Middle frontal gyrus (tissue), 1 donor: Measurements from ENCODE around the gene HDGFL3.
"Not testable (repeated sequence)": the region's sequence is repeated elsewhere in the genome, so short reads cannot be mapped to it uniquely, and the experiment has no call there.

Experiments used
- DNase-seq: peaks from one replicate; pipeline ENCODE4 v3.0.0-alpha.2; 2015; ENCODE audit warnings: low spot score; ENCODE audit errors: extremely low spot score

The HDGFL3 gene

DNA sequence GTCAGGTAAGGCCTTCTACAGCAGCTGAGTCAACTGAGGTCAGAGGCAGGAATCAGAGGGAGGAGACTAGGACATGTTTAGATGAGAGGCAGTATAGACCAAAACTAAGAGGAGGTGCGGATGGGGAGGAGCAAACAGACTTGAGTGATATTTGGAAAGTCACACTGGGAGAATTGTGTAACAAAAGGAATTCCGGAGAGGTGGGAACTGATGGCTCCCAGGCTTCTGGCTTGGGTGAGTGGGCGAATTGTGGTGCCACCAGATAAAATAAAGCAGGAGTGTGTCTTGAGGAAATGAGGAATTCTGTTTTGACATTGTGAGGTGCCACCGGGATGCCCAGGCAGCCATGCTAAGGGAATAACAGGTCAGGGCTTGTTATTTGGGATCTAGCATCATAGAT lies 103.5 kb downstream of the HDGFL3 start:
- no peak for DNase-seq

DNA sequence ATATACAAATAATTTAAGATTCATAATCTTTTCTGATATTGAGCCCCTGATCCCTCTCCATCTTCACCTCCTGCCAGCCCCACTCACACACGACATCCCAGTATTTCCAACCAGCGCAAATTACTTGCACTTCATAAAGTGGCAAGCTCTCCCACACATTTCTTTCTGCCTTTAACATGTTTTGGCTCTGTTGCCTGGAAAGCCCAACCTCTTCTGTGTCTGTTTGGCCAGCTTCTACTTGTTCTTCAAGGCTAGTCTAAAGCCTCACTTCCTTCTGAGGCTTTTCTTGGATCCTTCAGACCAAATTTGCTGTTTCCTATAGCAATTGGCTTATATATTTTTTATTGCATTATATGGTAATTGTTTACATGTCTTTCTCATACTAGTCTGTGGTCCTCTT lies 105.3 kb downstream of the HDGFL3 start:
- no peak for DNase-seq

DNA sequence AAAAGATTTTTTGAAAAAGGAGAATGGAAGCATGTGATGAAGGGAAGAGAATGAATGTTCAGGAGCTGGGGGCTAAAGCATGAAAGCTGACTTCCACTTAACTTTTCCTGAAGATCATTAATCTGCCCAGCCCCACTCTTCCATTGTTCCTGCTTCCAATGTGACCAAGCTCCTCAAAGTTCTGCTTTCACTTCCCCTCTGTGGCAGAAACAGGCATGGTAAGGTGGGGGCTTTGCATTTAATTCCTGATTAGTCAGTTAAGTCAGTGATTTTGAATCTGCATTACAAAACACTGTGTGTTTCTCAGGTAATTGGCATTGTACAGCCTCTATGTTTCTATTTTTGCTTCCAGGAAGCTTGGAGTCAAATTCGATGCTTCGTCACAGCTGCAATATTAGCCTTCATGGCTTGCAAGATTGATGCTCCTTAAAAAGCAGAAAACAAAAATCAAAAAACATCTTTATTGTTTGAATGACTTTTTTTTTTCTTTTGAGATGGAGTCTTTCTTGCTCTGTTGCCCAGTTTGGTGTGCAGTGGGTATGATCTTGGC lies 107.5 kb downstream of the HDGFL3 start:
- DNase-seq, result no peak

DNA sequence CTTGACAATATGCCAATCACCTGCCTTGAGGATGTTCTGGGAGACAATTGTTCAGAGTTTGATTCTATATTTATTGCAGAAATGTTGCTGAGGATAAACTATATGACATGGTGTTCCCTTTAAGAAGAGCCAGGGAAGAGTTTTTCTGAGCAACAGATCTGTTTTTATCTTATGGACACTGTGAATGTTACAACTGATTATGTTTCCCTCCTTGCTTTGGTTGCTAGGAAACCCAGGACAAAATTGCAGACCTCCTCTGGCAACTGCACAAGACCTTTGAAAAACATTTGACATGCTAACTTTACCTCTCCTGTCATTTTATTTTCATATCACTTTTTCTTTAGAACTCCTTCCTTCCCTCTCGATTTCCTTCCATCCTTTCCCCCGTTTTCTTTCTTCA lies 108.3 kb downstream of the HDGFL3 start:
- no peak for DNase-seq

DNA sequence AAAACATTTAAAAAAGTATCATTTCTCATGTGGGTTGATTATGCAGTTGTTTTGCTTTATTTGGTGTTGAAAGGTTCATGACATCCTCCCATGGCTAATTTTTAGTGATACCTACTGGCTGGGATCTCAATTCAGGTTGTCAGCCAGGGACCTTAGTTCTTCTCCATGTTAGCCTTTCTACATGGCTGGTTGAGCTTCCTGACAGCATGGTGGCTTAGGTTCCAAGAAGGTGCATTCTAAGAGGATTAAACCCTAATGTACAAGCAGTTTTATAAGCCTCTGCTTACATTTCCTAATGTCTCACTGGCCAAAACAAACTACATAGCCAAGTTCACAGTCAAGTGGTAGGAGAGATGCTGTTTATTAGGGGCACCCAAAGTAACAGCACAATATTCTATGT lies 109.5 kb downstream of the HDGFL3 start:
- DNase-seq, result no peak

DNA sequence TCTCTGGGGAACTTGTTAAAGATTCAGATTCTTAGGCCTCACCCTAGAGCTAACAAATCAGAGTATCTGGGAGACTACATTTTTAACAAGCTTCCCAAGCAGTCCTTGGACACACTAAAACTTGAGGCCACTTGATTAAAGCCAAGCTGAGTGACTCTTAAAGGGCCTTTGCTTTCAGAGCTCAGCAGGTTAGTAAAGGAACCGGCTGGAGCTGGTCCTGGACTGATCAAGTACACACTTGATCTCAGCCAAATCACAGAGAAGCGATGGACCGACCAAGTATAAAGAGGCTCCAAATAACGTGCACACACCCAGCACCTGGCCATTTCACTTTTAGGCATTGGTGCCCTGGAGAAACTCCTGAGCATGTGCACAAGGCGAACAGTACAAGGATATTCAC lies 113.0 kb downstream of the HDGFL3 start:
- DNase-seq, result no peak

DNA sequence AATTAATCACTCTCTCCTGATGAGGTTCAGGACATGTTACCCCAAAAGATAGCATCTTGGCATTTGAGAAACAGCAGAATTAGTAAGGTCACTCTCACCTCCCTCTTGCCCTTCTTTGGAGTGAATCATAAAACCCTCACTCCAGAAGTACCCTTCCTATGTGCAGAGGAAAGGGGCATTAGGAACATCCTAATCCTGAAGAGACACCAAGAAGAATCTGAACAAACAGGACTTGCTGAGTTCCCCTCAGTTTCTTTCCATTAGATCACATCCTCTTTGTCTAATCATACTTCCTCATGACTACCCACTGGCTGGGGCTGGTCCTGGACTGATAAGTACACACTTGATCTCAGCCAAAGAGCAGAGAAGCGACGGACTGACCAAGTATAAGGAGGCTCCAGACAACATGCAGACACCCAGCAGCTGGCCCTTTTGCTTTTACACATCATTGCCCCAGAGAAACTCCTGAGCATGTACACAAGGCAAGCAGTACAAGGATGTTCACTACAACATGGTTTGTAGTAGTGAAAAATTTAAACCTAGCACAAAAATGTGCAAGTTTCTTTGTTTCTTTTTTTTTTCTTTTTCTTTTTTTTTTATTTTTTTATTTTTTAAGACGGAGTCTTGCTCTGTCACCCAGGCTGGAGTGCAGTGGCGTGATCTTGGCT lies 115.2 kb downstream of the HDGFL3 start:
- DNase-seq, result no peak

DNA sequence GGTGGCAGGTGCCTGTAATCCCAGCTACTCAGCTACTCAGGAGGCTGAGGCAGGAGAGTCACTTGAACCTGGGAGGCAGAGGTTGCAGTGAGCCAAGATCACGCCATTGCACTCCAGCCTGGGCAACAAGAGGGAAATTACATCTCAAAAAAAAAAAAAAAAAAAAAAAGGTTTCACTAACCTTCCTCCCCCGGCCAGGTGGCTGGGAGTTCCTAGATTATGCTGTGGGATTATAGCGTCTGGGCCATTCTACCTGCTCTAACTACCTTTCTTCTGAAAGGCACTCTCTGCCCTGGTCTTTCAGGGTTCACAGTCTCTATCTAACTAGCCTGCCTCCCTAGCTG lies 115.7 kb downstream of the HDGFL3 start:
- DNase-seq, result not testable (repeated sequence)

DNA sequence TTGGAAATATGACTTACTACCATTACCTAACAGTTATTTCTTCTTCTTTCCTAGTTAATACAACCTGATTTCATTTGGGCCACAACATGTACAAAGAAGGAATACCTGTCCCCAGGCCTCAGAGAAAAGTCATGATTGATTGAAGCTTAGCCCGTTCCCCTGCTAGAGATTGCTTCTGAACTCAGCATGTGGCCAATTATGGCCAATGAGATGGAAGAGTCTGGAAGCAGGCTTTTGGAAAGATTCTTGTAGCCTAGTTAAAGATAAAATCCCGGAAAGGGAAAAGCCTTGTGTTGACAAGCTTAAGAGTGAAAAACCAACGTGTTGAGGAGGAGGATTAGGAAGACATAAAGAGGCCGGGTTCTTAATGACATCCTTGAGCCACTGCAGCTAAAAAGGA lies 117.2 kb downstream of the HDGFL3 start:
- DNase-seq, result no peak

DNA sequence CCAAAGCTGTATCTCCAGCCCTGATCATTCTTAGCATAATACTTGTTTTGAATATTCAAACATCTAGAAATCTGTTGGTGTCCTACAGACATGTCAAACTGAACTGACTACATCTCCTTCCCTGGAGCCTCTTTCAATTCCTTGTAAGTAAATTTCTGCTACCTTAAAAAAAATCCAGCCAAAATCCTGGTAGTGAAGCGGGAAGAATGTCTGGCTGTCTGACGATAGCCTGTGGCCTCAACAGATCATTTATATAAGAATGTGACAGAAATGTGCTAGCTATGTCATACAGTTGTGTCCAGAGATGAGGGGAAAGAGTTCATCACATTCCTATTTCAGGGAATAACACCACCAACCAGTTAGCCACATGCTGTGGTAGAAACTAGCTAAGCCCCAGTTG lies 118.7 kb downstream of the HDGFL3 start:
- DNase-seq, result no peak

DNA sequence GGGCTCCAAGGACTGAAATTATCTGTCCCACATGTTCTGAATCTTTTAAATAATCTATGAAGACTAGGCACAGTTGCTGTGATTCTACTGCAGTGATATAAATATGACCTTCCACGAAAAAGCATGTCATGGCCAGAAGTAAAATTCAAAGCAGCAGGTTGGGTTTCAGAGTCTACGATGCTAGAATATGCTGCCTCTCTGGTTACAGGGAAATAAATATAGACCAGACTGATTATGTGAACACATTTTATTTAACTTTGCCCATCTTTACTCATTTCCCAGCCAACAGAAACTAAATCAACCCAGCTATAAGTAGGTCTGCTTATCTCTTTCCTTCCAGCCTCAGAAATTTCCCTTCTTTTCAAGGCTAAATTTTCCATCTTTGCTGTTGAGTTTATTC lies 120.0 kb downstream of the HDGFL3 start:
- no peak for DNase-seq

DNA sequence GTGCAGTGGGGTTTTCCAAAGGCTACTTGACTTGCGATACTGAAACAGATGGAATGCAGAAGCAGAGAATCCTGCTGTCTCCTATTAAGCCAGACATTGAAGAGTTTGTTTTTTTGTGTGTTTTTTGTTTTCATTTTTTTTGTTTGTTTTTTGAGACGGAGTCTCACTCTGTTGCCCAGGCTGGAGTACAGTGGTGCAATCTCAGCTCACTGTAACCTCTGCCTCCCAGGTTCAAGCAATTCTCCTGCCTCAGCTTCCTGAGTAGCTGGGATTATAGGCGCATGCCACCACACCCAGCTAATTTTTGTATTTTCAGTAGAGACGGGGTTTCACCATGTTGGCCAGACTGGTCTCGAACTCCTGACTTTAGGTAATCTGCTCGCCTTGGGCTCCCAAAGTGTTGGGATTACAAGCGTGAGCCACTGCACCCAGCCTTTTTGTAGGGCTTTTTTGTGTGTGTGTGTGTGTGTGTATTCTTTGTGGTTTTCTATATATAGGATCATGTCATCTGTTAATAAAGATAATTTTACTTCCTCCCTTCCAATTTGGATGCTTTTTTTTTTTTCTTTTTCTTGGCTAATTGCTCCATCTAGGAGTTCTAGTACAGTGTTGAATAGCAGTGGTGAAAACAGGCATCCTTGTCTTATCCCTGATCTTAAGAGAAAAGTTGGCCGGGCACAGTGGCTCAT lies 121.6 kb downstream of the HDGFL3 start:
- DNase-seq, result not testable (repeated sequence)

DNA sequence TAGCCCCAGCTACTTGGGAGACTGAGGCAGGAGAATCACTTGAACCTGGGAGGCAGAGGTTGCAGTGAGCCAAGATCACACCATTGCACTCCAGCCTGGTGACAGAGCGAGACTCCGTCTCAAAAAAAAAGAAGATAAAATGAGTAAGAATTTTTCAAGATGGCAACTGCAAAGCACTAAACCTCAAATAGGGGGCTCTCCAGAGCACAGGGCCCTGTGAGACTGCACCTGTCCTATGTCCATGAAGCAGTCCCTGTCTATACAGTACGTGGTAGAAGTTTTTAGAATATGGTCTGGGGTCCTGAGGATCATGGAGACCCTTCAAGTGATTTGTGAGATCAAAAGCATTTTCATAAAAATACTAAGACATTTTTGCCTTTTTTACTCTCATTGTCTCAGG lies 122.2 kb downstream of the HDGFL3 start:
- not testable (repeated sequence) for DNase-seq

DNA sequence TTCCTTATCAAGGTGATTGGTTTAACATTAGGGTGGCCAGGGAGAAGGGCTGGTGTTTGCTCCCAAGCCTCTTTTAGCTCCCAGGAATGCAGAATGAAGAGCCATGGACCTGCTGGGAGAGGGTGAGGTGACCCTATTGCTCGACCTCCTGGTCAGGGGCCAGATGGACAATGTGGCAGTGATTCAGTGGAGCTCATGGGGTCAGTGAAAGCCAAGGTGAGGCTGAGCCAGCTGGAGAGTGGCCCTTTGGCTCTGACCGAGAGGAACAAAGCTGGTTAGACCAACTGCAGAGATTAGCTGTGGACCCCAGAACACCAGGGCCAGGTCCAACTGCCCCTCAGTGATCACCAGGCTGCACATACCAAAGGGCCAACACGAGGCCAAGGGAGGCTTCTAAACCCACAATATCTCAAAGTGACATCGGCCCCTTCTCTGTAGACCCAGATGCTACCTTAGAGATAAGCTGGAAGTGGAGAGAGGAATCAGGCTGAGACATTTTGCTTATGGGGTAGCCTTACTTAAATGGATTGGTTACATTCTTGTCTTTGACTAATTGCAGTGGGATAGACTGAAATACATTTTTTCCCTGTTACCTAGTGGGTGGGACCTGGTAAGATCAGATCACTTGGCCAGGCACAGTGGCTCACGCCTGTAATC lies 124.8 kb downstream of the HDGFL3 start:
- no peak for DNase-seq

DNA sequence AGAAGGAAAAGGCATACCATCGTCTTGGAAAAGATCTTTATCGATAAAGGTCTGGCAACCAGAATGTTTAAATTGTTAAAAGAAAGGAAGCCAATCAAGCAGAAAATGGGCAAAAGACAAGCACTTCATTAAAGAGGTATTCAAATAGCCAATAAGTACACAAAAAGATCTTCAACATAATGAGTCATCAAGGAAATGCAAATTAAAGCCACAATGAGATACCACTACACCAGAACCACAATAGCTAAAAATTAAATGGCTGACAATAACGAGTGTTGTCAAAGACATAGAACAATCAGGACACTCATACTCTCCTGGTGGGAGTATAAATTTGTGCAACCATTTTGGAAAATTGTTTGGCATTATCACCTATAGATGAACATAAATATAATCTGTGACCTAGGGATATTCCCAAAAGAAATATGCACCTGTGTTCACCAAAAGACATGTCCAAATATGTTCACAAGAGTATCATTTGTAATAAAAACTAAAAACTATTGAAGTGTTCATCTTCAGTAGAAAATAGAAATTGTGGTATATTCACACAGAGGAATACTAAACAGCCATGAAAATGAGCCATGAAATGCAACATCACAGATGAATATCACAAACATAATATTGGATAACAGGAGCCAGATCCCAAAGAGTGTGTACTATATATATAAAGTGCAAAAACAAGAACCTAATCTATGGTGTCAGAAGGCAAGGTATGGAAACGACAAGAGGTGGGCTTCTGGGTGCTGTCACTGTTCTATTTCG lies 126.2 kb downstream of the HDGFL3 start:
- no peak for DNase-seq

DNA sequence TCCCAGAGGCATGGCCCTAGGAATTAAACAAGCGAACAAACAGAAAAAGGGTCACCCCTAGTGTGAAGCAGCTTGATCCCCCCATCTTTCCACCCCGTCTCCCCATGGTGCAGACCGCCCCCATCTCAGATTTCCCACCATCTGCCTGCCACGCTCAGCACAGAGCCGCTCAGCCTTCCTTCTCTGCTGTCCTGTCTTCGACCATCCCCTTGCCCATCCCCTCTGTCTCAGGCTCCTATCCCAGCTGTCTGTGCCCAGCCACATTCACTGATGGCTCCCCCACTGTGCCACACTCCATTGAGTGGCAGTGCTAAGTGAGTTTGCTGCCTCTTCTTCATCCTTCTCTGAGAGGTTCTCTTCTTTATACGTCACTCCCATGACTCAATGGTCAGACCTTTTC lies 128.9 kb downstream of the HDGFL3 start:
- DNase-seq, result no peak
